GM06990 (cell line): ENCODE results near the gene METAP1.

Experiments
- DNase-seq: peaks from one replicate; pipeline ENCODE4 v3.0.0-alpha.2; 2011; ENCODE audit not compliant: insufficient read length; ENCODE audit errors: extremely low read depth
- H3K27me3 ChIP-seq: replicated peaks from 2 replicates; pipeline ENCODE4 v1.6.0; 2011; ENCODE audit warnings: low read length; ENCODE audit not compliant: control insufficient read depth, insufficient read depth
- H3K36me3 ChIP-seq: 2 replicates; pipeline ENCODE4 v1.5.1; 2011; ENCODE audit warnings: low read length; ENCODE audit not compliant: control insufficient read depth, insufficient read depth
- H3K4me3 ChIP-seq: replicated peaks from 2 replicates; pipeline ENCODE4 v1.5.1; 2011; ENCODE audit warnings: low read depth, mild to moderate bottlenecking, control low read depth, low read length
- CTCF ChIP-seq: IDR thresholded peaks from 2 replicates; pipeline ENCODE4 v1.5.1; 2011; ENCODE audit warnings: low read length, control low read depth, mild to moderate bottlenecking, inconsistent platforms; ENCODE audit not compliant: insufficient read depth, poor library complexity, severe bottlenecking

METAP1 gene

GRCh38 chr4:98958065-98958464 is 37.5 kb upstream of the METAP1 start:
- Histone ChIP-seq H3K27me3 (no peaks in the 10 kb centered on the region), H3K4me3 (no peak overlapping the region), H3K36me3 (no peaks in the 10 kb centered on the region)
- no peak for TF ChIP-seq CTCF
- DNase-seq: no peak

GRCh38 chr4:98959411-98959810 is 36.1 kb upstream of the METAP1 start:
- Histone ChIP-seq H3K4me3 (no peak overlapping the region), H3K36me3 (no peaks in the 10 kb centered on the region), H3K27me3 (no peaks in the 10 kb centered on the region)
- no peak for DNase-seq
- no peak for TF ChIP-seq CTCF

- TF ChIP-seq CTCF: no peak
- Histone ChIP-seq H3K27me3 (no peaks in the 10 kb centered on the region), H3K4me3 (no peak overlapping the region), H3K36me3 (no peaks in the 10 kb centered on the region)
- no peak for DNase-seq
Measured at GRCh38 chr4:98961770-98962169, 33.8 kb upstream of the METAP1 start.

GRCh38 chr4:98963538-98964433 is 31.7 kb upstream of the METAP1 start:
- Histone ChIP-seq H3K36me3 (no peaks in the 10 kb centered on the region), H3K27me3 (no peaks in the 10 kb centered on the region; the same call in 1 of the 2 replicates), H3K4me3 (no peak overlapping the region)
- no peak for TF ChIP-seq CTCF
- no peak for DNase-seq

GRCh38 chr4:98966926-98967325 is 28.6 kb upstream of the METAP1 start:
- DNase-seq: no peak
- no peaks in the 10 kb centered on the region for H3K36me3 ChIP-seq

More at GRCh38 chr4:98966926-98967325, 28.6 kb upstream of the METAP1 start:
- Histone ChIP-seq H3K4me3 (no peak overlapping the region), H3K27me3 (no peaks in the 10 kb centered on the region; the same call in 1 of the 2 replicates)
- TF ChIP-seq CTCF: no peak
